Peyer's patch (tissue), 4 donors: ENCODE data around the gene GALNT9.

ENCODE experiments used
- POLR2A ChIP-seq, 2 donors: fragments of 450-650 bp; IDR thresholded peaks; one replicate each; pipeline ENCODE4 v1.5.1; 2017; ENCODE audit warnings: antibody characterized with exemption in 2 of 2, mild to moderate bottlenecking in 2 of 2, moderate library complexity in 2 of 2
- TF ChIP-seq, protein P1 (sequence below), 6 experiments: fragments of 450-650 bp in 4 of 6; fragments of 200-600 bp in 2 of 6; sonication (generic) in 1 of 6; IDR thresholded peaks; one replicate each; pipeline ENCODE4 v1.5.1; 2017 to 2019; ENCODE audit warnings: antibody characterized with exemption in 6 of 6, mild to moderate bottlenecking in 3 of 6, moderate library complexity in 1 of 6

DNA sequence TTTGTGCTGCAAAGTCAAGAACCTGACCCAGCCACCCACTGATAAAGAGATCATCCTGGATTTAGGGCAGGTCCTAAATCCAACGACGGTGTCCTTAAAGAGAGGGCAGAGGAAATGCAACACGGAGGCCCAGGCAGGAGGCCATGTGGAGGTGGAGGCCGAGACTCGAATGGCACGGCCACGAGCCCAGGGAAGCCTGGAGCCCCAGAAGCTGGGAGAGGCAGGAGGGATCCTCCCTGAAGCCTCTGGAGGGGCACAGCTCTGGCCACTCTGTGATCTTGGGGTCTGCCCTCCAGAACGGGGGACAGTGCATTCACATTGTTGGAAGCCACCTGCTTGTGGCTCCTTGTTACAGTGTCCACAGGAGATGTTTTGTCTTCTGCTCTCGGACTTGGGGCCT lies 63.0 kb downstream of the GALNT9 start:
- TF ChIP-seq, protein P1, sequence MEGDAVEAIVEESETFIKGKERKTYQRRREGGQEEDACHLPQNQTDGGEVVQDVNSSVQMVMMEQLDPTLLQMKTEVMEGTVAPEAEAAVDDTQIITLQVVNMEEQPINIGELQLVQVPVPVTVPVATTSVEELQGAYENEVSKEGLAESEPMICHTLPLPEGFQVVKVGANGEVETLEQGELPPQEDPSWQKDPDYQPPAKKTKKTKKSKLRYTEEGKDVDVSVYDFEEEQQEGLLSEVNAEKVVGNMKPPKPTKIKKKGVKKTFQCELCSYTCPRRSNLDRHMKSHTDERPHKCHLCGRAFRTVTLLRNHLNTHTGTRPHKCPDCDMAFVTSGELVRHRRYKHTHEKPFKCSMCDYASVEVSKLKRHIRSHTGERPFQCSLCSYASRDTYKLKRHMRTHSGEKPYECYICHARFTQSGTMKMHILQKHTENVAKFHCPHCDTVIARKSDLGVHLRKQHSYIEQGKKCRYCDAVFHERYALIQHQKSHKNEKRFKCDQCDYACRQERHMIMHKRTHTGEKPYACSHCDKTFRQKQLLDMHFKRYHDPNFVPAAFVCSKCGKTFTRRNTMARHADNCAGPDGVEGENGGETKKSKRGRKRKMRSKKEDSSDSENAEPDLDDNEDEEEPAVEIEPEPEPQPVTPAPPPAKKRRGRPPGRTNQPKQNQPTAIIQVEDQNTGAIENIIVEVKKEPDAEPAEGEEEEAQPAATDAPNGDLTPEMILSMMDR (IDR thresholded peaks at IDR 0.05): no peak
- no peak for TF ChIP-seq POLR2A (IDR thresholded peaks at IDR 0.05)
